GM13976 (cell line): Measurements from ENCODE around the gene WDR20.

Experiments
- DNase-seq: peaks from one replicate; pipeline ENCODE4 v3.0.0; 2012; ENCODE audit warnings: low spot score
- in situ Hi-C: fragments of 300-500 bp; cut with MboI; formaldehyde crosslinking; loops from one replicate; pipeline ENCODE4 v1.12.0; 2022; ENCODE audit warnings: low sequenced_read_pairs, mixed read lengths, inconsistent platforms; ENCODE audit not compliant: unreplicated experiment
- TF ChIP-seq, protein P1 (sequence below): IDR thresholded peaks from 2 replicates; pipeline ENCODE4 v1.5.1; 2012; ENCODE audit warnings: borderline replicate concordance, mild to moderate bottlenecking; ENCODE audit not compliant: insufficient read depth; ENCODE audit errors: extremely low read depth, missing control alignments, control extremely low read depth

WDR20 gene

DNA sequence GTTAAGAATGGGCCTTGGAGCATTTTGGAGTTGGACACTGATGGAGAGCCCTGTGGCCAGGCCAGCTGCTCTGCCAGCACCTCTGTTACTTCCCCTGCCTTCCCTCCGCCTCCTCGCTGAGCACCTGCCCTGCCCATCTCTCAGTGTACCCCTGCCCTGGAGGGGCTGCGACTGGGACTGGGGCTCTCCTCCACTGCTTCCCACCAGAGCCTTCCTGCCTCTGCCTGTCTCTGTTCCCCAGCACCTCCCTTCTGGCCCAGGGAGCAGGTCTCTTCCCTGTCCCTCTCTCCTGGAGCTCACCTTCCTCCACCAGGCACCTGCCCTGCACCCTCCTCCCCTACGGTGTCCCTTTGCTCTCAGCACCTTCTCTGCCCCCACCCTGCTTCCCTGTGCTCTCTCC, 62.1 kb downstream of the WDR20 start:
- DNase-seq = no peak
- in situ Hi-C loops = no loop called here

DNA sequence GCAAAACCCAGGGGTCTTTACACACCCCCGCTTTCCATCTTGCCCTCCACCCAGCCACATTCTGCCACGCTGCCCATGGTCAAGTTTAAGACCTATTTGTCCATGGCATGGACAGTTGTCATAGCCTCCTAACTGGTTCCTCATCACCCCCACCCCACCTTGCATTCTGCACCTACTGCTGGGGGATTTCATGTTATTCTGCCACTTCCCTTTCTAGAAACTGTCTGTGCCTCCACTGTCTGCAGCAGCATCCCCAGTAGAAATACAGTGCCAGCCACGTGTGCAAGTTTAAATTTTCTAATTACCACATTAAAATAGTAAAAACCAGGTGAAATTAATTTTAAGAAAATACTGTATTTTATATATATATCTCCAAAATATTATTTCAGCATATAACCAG, 63.2 kb downstream of the WDR20 start:
- DNase-seq = no peak
- in situ Hi-C loops = no loop called here
- TF ChIP-seq, protein P1, sequence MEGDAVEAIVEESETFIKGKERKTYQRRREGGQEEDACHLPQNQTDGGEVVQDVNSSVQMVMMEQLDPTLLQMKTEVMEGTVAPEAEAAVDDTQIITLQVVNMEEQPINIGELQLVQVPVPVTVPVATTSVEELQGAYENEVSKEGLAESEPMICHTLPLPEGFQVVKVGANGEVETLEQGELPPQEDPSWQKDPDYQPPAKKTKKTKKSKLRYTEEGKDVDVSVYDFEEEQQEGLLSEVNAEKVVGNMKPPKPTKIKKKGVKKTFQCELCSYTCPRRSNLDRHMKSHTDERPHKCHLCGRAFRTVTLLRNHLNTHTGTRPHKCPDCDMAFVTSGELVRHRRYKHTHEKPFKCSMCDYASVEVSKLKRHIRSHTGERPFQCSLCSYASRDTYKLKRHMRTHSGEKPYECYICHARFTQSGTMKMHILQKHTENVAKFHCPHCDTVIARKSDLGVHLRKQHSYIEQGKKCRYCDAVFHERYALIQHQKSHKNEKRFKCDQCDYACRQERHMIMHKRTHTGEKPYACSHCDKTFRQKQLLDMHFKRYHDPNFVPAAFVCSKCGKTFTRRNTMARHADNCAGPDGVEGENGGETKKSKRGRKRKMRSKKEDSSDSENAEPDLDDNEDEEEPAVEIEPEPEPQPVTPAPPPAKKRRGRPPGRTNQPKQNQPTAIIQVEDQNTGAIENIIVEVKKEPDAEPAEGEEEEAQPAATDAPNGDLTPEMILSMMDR = no peak

More for the DNA sequence above, 62.1 kb downstream of the WDR20 start:
- TF ChIP-seq, protein P1 = no peak

DNA sequence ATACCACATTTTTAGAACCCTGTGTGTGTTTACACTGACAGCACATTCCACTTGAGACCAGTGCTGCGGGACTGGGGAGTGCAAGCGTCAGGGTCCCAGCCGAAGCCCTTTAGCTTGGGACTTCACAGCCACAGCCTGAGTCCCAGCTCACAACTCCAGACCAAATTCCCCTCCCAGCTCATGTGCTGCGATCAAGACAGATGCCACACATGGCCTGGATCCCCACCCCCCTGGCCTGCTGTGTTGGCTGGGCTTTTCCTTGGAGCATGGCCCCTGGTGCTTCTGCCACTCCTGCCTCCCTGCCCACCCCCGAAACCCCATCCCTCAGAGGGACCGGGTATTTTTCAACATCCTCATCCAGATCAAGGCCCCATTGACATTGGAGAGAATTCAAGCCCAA, 63.7 kb downstream of the WDR20 start:
- in situ Hi-C loops = no loop called here
- no peak for DNase-seq
- TF ChIP-seq, protein P1 = no peak

DNA sequence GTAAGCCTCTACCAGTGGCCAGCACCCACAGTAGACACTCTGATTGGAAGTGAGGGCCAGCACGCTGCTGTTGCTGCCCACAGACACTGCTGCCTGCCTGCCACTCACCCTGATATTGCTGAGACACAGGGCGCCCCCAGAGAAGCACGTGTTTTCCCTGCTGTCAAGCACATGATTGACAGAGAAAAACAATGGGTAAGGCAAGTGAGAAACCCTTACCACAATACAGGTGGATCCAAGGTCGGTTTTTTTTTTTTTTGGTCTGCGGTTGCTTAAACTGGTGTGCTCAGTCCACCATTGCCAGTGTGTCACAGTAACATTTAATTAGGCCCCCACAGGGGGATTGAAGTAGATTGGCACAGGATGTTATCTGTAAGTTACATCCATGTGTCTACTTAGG, 65.9 kb downstream of the WDR20 start:
- TF ChIP-seq, protein P1 = no peak
- in situ Hi-C loops = no loop called here
- no peak for DNase-seq

DNA sequence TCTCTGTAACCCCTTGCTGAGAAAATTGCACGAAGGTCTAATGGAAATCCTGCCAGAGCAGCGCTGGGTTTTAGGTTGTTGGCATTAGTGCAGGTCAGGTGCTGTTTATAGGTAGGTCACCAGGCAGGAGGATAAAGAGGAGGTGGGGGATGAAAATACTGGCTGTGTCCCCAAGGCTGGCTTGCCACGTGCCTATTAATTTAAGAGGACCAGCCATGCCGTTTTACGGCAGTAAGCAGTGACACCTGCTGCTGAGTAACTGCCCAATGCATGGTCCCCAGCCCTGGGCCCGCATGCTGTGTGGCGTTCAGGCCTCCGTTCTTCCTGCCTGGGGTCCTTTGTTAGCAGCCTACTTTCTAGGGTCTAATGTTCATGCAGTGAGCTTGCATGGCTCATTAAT, 67.2 kb downstream of the WDR20 start:
- TF ChIP-seq, protein P1 = no peak
- no peak for DNase-seq
- in situ Hi-C loops = no loop called here

DNA sequence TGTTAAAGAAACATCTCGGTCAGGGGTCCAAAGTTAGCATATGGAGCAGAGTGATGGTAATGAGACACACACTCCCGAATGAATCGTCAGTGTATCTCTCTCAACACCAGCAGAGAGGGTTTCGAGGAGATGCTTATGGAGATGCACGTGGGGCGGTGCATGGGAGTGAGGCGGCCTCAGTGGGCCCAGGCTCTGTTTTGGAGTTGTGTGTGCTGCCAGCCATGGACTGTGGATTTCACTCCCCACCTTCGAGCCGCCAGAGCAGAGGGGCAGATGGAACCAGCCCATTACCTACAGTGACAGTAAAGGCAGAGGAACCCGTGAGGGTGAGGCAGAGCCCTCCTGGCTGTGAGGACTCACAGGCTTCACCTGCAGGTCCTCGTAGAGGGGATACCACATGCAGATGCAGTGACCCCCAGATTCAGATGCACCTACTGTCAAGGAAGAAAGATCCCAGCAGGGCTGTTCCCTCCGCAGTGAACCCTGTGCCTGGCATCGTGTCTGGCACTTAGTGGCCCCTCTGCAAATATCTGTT, 68.2 kb downstream of the WDR20 start:
- DNase-seq = no peak
- TF ChIP-seq, protein P1 = no peak
- in situ Hi-C loops = no loop called here

DNA sequence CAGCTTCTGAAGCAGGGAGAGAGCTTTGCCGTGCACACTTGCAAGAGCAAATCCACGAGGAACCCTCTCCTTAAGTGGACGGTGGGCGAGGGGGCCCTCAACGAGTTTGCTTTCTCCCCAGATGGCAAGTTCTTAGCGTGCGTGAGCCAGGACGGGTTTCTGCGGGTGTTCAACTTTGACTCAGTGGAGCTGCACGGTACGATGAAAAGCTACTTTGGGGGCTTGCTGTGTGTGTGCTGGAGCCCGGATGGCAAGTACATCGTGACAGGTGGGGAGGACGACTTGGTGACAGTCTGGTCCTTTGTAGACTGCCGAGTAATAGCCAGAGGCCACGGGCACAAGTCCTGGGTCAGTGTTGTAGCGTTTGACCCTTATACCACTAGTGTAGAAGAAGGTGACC, 69.0 kb downstream of the WDR20 start:
- in situ Hi-C loops = no loop called here
- DNase-seq = no peak
- TF ChIP-seq, protein P1 = no peak
